GM19099 (cell line): Measurements from ENCODE around the gene SCRN2.

ENCODE experiments used
- POLR2A ChIP-seq: IDR thresholded peaks from 3 replicates; pipeline ENCODE4 v1.6.1; 2011; ENCODE audit warnings: low read depth; ENCODE audit not compliant: insufficient read length; ENCODE audit errors: extremely low read depth

Gene SCRN2

DNA sequence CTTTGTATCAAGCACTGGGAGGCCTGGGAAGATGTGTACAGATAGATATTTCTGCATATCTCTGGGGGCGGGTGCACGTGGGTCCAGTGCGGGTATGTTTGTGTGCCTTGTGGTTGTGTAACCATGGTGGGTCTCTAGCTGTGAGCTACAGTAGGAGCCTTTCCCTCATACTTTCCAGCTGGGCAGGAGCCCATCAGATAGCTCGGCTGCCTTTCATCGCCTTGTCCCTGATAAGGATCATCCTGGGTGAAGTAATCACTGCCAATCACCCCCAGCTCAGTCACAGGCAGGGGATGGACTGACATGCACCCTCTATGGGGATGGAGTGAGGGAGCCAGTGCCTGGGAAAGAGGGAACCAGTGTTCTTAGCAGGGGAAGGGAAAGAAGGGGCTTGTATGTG, 3.2 kb upstream of the SCRN2 start:
- TF ChIP-seq POLR2A = no peak

- no peak for TF ChIP-seq POLR2A
Observed at GRCh38 chr17:47843391-47843730, 2.3 kb upstream of the SCRN2 start.

- TF ChIP-seq POLR2A = no peak
Observed at GRCh38 chr17:47841488-47842291, 617 bp upstream of the SCRN2 start.

GRCh38 chr17:47840001-47840741, 902 bp downstream of the SCRN2 start:
- no peak for TF ChIP-seq POLR2A

DNA sequence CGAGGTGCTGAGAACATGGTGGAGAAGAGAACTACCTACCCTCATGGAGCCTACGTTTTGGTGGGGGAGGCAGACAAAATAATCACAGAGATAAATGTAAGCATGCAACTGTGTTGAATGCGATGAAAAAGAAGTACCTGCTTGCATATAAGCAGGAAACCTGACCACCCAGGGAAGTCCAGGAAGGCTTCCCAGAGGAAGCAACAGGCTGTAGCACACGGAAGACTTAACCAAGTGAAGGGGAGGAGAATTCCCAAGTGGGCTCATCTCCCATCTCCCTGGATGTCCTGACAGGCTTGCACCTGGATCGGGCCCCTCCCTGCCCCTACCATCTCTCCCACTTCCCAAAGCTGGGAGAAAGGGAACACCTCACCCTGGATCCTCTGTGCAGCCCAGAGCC, 2.0 kb downstream of the SCRN2 start:
- TF ChIP-seq POLR2A = no peak

GRCh38 chr17:47838636-47839035, 2.4 kb downstream of the SCRN2 start:
- TF ChIP-seq POLR2A = no peak

DNA sequence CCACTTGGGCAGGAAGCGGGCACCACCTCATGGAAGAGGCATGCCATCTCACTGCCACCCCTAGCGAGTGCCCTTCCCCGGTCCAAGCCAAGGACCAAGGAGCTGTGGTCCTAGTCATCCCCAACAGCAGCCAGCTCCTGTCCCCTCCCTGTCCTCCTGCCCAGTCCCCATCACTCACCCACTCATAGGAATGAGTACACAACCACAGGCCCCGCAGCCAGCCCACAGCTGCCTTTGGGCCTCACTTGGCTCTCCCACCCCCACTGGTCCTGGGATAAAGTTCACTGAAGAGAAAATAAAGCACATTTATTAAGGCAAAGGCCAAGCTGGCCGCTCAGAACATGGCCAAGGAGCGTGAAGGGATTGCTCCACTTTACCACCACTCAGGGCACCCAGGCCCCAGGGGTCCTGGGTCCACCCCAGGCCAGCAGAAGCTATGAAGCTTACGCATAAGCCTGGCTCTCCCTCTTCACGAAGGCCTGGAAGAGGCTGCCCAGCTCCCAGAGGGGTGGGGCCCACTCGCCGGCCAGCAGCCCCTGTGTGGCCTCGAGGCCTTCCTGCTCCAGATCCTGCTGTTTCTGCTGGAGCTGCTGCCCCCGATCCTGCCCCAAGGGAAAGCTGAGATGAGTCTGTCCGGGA, 3.6 kb downstream of the SCRN2 start:
- TF ChIP-seq POLR2A = no peak

DNA sequence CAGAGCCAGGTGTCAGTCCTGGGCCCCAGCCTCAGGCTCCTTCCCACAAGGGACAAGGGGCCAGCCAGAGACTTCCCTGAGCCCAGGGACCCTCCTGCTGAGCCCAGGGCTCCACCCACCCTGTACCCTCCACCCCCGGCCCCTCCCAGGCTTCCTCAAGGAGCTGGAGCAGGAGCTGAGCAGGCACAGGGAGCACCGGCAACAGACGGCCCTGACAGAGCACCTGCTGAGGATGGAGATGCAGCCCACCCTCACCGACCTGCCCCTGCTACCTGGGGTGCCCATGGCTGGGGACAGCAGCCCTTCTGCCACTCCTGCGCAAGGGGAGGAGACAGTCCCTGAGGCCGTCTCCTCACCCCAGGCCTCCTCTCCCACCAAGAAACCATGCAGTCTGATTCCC, 4.5 kb downstream of the SCRN2 start:
- TF ChIP-seq POLR2A = no peak

GRCh38 chr17:47834756-47835155, 6.3 kb downstream of the SCRN2 start:
- TF ChIP-seq POLR2A = no peak

DNA sequence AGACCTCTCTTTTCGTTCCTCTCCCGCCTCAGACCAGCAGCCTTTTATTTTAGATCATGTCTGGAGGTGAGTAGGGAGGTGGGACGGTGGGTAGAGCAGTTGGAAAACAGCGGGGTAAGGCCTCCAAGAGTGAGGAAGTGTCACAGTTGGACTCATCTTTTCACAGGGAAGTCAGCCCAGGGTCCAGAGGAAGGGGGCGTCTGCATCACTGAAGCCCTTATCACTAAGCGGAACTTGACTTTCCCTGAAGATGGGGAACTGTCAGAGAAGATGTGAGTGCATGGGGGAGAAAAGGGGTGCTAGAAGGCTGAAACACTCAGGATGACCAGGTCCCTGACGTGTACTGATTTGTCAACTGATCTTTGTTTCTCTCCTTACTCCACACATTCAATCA, 9.1 kb downstream of the SCRN2 start:
- TF ChIP-seq POLR2A = no peak

- peak; percentile 99 for TF ChIP-seq POLR2A
Observed at GRCh38 chr17:47831003-47831933, 9.8 kb downstream of the SCRN2 start, which contains the start of the genes LRRC46 and MRPL10. Gene LRRC46, plus strand, starts transcription at chr17:47831670. Its CDS starts 320 bp downstream, at chr17:47831990. Gene MRPL10, minus strand, starts transcription at chr17:47831541. Its CDS starts 30 bp downstream, at chr17:47831511.

DNA sequence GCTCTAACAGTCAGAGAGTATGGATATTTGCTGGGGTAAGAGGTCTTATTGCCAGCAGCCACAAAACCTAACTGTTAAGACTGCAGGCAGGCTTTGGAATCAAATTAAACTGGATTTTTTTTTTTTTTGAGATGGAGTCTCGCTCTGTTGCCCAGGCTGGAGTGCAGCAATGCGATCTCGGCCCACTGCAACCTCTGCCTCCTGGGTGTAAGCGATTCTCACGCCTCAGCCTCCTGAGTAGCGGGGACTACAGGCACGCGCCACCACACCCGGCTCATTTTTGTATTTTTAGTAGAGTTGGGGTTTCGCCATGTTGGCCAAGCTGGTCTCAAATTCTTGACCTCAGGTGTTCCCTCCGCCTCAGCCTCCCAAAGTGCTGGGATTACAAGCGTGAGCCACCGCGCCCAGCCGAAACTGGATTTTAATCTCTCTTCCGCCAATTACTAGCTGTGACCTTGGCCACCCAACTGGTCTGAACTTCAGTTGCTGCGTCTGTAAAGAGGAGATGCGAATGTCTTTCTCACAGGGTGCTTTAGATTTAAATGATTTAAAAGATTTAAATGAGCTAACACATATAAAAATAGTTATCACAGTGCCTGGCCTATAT, 10.6 kb downstream of the SCRN2 start:
- TF ChIP-seq POLR2A = no peak

DNA sequence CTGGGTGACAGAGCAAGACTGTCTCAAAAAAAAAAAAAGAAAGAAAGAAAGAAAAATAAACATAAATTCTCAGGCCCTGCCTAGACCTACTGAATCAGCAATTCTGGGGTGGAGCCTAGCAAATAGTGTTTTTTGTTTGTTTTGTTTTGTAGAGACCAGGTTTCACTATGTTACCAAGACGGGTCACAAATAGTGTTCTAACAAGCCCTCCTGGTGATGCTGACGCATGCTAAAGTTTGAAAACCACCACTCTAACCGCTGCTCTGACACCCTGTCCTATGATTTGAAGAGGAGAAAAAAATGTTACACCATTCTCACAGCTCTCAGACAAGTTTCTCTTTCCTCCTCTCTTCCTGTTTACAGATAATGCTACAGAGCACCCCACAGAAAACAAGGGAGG, 11.2 kb downstream of the SCRN2 start:
- TF ChIP-seq POLR2A = no peak

- TF ChIP-seq POLR2A = no peak
Observed at GRCh38 chr17:47823519-47823918, 17.6 kb downstream of the SCRN2 start.
